ENCODE data around the gene CALHM5. TPM values are rescaled to one million over a fixed set of nuclear protein-coding genes. Genes with fewer than 3 reads are reported as not detected.

The CALHM5 gene
- total and polyA plus RNA-seq, 10 of the 15 experiments (the other 5 are each of a cell fraction or from before 2014, with no cell fraction given): not detected

GRCh38 chr6:116485559-116486184, 25.8 kb upstream of the CALHM5 start (continued):
- TF ChIP-seq E2F4 (IDR thresholded peaks at IDR 0.05; ENCODE audit: low read depth, low read length): no peak
- TF ChIP-seq TAF1 (IDR thresholded peaks at IDR 0.05; ENCODE audit: borderline replicate concordance, low read depth, low read length): no peak
- TF ChIP-seq BRCA1 (IDR thresholded peaks at IDR 0.05; ENCODE audit: low read depth, low read length): no peak
- no peak for TF ChIP-seq ZBTB4 (CRISPR knock-in tag; IDR thresholded peaks at IDR 0.05)
- no peak for TF ChIP-seq ZBTB33 (IDR thresholded peaks at IDR 0.05)
